SU-DHL-6 (cell line): Measurements from ENCODE around the gene CAPN9.

Experiments used
- H2AFZ ChIP-seq: fragments of 200-600 bp; sonication (generic); 2 replicates; pipeline ENCODE4 v1.6.1; 2014; ENCODE audit warnings: low read depth, mild to moderate bottlenecking, moderate library complexity, mixed read lengths, antibody characterized with exemption, low read length; ENCODE audit not compliant: severe bottlenecking
- H3F3A ChIP-seq: fragments of 200-600 bp; shearing (Covaris generic); 2 replicates; pipeline ENCODE4 v1.6.0; 2016; ENCODE audit warnings: antibody characterized with exemption, mild to moderate bottlenecking; ENCODE audit not compliant: insufficient read depth
- H3K27ac ChIP-seq: fragments of 200-600 bp; sonication (generic); 2 replicates; pipeline ENCODE4 v1.5.1; 2016; ENCODE audit warnings: low read depth, mild to moderate bottlenecking, low read length, moderate library complexity, mixed read lengths
- H3K27me3 ChIP-seq: fragments of 200-600 bp; sonication (generic), shearing (Covaris generic); 2 replicates; pipeline ENCODE4 v1.6.0; 2014; ENCODE audit warnings: mild to moderate bottlenecking, low read length
- H3K36me3 ChIP-seq: fragments of 200-600 bp; sonication (generic); 2 replicates; pipeline ENCODE4 v1.6.1; 2014; ENCODE audit warnings: mild to moderate bottlenecking, low read length, mixed read lengths
- H3K4me2 ChIP-seq: fragments of 300-600, 200-600 bp; shearing (Covaris generic), sonication (generic); 2 replicates; pipeline ENCODE4 v1.6.0; 2014; ENCODE audit warnings: low read length, low read depth, mild to moderate bottlenecking; ENCODE audit not compliant: poor library complexity, severe bottlenecking
- H3K4me3 ChIP-seq: fragments of 200-600 bp; sonication (generic); 2 replicates; pipeline ENCODE4 v1.5.1; 2014; ENCODE audit warnings: antibody characterized with exemption, low read length, mild to moderate bottlenecking, mixed read lengths; ENCODE audit not compliant: insufficient read depth, poor library complexity, severe bottlenecking
- H3K79me2 ChIP-seq: fragments of 200-600 bp; sonication (generic); 2 replicates; pipeline ENCODE4 v1.6.1; 2014; ENCODE audit warnings: mild to moderate bottlenecking, low read length, moderate library complexity; ENCODE audit not compliant: insufficient read depth
- H3K9ac ChIP-seq: fragments of 200-600 bp; sonication (generic); 2 replicates; pipeline ENCODE4 v1.7.0; 2014; ENCODE audit warnings: mild to moderate bottlenecking, low read length
- H3K9me2 ChIP-seq: fragments of 200-600 bp; sonication (generic); replicated peaks from 2 replicates; pipeline ENCODE4 v1.6.1; 2014; ENCODE audit warnings: low read length; ENCODE audit not compliant: insufficient read depth
- H3K9me3 ChIP-seq: fragments of 200-600 bp; sonication (generic); 2 replicates; pipeline ENCODE4 v1.6.1; 2014; ENCODE audit warnings: low read length, mixed read lengths; ENCODE audit not compliant: insufficient read depth
- H4K20me1 ChIP-seq: fragments of 200-600 bp; sonication (generic); 2 replicates; pipeline ENCODE4 v1.6.1; 2014; ENCODE audit warnings: low read depth, mild to moderate bottlenecking, antibody characterized with exemption, low read length, moderate library complexity, mixed read lengths
- CTCF ChIP-seq: fragments of 200-600 bp; sonication (generic); IDR thresholded peaks from one replicate; pipeline ENCODE4 v1.5.1; 2017; ENCODE audit warnings: antibody characterized with exemption, mild to moderate bottlenecking, low read length, moderate library complexity; ENCODE audit not compliant: insufficient read depth, poor library complexity, severe bottlenecking
- EZH2phosphoT487 ChIP-seq: fragments of 200-600 bp; sonication (generic), shearing (Covaris generic); conservative IDR thresholded peaks from 2 replicates; pipeline ENCODE4 v1.6.1; 2018; ENCODE audit warnings: mild to moderate bottlenecking, antibody characterized with exemption, low read length, moderate library complexity, mixed read lengths

The CAPN9 gene

GRCh38 chr1:230760360-230760827 is 13.2 kb downstream of the CAPN9 start:
- no peaks in the 10 kb centered on the region for H3K9me2 ChIP-seq
- H3K27me3 ChIP-seq, result no peaks in the 10 kb centered on the region
- H3K4me2 ChIP-seq, result no peak overlapping the region
- no peak overlapping the region for H3K27ac ChIP-seq
- H2AFZ ChIP-seq, result no peak overlapping the region
- H4K20me1 ChIP-seq, result no peaks in the 10 kb centered on the region
- no peaks in the 10 kb centered on the region for H3K9me3 ChIP-seq
- H3K79me2 ChIP-seq, result no peaks in the 10 kb centered on the region
- no peak overlapping the region for H3K4me3 ChIP-seq
- H3K9ac ChIP-seq, result no peak overlapping the region
- H3F3A ChIP-seq, result no peaks in the 10 kb centered on the region
- no peaks in the 10 kb centered on the region for H3K36me3 ChIP-seq
- TF ChIP-seq CTCF (no peak), EZH2phosphoT487 (no peak)

- Histone ChIP-seq H3K4me2 (no peak overlapping the region), H3K79me2 (no peaks in the 10 kb centered on the region)
These were observed 14.4 kb downstream of the CAPN9 start for GRCh38 chr1:230761443-230762167.

GRCh38 chr1:230763927-230764591 is 16.9 kb downstream of the CAPN9 start:
- no peak overlapping the region for H2AFZ ChIP-seq
- H3F3A ChIP-seq, result no peaks in the 10 kb centered on the region
- H3K9me2 ChIP-seq, result no peaks in the 10 kb centered on the region
- H3K9ac ChIP-seq, result no peak overlapping the region
- H3K9me3 ChIP-seq, result no peaks in the 10 kb centered on the region
- no peak overlapping the region for H3K4me2 ChIP-seq
- no peaks in the 10 kb centered on the region for H3K36me3 ChIP-seq
- no peaks in the 10 kb centered on the region for H3K79me2 ChIP-seq
- no peak for TF ChIP-seq CTCF
- H3K27ac ChIP-seq, result no peak overlapping the region
- no peaks in the 10 kb centered on the region for H3K27me3 ChIP-seq
- H3K4me3 ChIP-seq, result no peak overlapping the region
- H4K20me1 ChIP-seq, result no peaks in the 10 kb centered on the region

More at GRCh38 chr1:230761443-230762167, 14.4 kb downstream of the CAPN9 start:
- H3K4me3 ChIP-seq, result no peak overlapping the region
- no peak for TF ChIP-seq EZH2phosphoT487
- no peak for TF ChIP-seq CTCF
- H4K20me1 ChIP-seq, result no peaks in the 10 kb centered on the region
- no peaks in the 10 kb centered on the region for H3F3A ChIP-seq
- H2AFZ ChIP-seq, result no peak overlapping the region
- H3K27me3 ChIP-seq, result no peaks in the 10 kb centered on the region
- no peaks in the 10 kb centered on the region for H3K9me3 ChIP-seq
- H3K9ac ChIP-seq, result no peak overlapping the region
- no peaks in the 10 kb centered on the region for H3K36me3 ChIP-seq
- no peak overlapping the region for H3K27ac ChIP-seq
- H3K9me2 ChIP-seq, result no peaks in the 10 kb centered on the region
